HL-60 (cell line): ENCODE data around the gene PARD3.

ENCODE experiments used
- DNase-seq, 2 experiments: peaks; one replicate each; pipeline ENCODE4 v3.0.0-alpha.2; 2010 to 2020; ENCODE audit warnings: low read depth in 1 of 2, low spot score in 1 of 2
- H3K27ac ChIP-seq: fragments of 250-450 bp; sonication (Bioruptor Pico); replicated peaks from 2 replicates; pipeline ENCODE4 v1.5.1; 2020; ENCODE audit warnings: mild to moderate bottlenecking, moderate library complexity
- H3K27me3 ChIP-seq: fragments of 250-450 bp; sonication (Bioruptor Pico); 2 replicates; pipeline ENCODE4 v1.5.1; 2021; ENCODE audit warnings: mild to moderate bottlenecking, moderate library complexity; ENCODE audit not compliant: insufficient read depth, poor library complexity, severe bottlenecking
- H3K4me3 ChIP-seq: replicated peaks from 2 replicates; pipeline ENCODE4 v1.5.1; 2011; ENCODE audit warnings: mild to moderate bottlenecking, control low read depth, low read length; ENCODE audit not compliant: insufficient read depth
- CTCF ChIP-seq: IDR thresholded peaks from one replicate; pipeline ENCODE4 v1.5.1; 2011; ENCODE audit warnings: low read length, control low read depth, inconsistent platforms; ENCODE audit not compliant: insufficient read depth
- GABPA ChIP-seq: IDR thresholded peaks from 2 replicates; pipeline ENCODE4 v1.6.1; 2012; ENCODE audit warnings: low read depth
- POLR2AphosphoS5 ChIP-seq: IDR thresholded peaks from 2 replicates; pipeline ENCODE4 v1.6.1; 2012; ENCODE audit warnings: low read depth
- SPI1 ChIP-seq: IDR thresholded peaks from 2 replicates; pipeline ENCODE4 v1.6.1; 2012; ENCODE audit warnings: low read depth, mild to moderate bottlenecking, borderline replicate concordance
- TF ChIP-seq, protein P1 (sequence below): IDR thresholded peaks from 2 replicates; pipeline ENCODE4 v1.6.1; 2012; ENCODE audit warnings: low read depth; ENCODE audit not compliant: insufficient replicate concordance

The PARD3 gene

DNA sequence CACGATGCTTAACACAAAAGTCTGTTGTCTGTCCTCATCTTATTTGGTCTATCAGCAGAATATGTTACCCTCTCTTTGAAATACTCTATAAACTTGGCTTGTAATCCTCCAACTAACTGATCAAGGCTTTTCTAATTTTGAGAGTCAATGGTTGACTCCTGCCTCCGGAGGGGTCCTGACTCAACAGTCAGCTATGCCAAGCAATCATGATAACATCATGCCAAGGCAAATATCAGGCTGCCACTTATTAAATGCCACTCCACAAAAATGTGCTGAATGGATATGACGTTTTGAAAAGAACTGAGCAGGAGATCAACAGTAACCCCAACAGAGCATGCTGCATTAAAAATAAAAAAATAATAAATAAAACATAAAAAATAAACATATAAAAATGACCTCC is 116.1 kb downstream of the PARD3 start:
- no peak overlapping the region for H3K27ac ChIP-seq
- DNase-seq = no peak
- H3K27me3 ChIP-seq = no peaks in the 10 kb centered on the region
- H3K4me3 ChIP-seq = no peak overlapping the region
- TF ChIP-seq CTCF = no peak
- no peak for TF ChIP-seq SPI1
- TF ChIP-seq, protein P1, sequence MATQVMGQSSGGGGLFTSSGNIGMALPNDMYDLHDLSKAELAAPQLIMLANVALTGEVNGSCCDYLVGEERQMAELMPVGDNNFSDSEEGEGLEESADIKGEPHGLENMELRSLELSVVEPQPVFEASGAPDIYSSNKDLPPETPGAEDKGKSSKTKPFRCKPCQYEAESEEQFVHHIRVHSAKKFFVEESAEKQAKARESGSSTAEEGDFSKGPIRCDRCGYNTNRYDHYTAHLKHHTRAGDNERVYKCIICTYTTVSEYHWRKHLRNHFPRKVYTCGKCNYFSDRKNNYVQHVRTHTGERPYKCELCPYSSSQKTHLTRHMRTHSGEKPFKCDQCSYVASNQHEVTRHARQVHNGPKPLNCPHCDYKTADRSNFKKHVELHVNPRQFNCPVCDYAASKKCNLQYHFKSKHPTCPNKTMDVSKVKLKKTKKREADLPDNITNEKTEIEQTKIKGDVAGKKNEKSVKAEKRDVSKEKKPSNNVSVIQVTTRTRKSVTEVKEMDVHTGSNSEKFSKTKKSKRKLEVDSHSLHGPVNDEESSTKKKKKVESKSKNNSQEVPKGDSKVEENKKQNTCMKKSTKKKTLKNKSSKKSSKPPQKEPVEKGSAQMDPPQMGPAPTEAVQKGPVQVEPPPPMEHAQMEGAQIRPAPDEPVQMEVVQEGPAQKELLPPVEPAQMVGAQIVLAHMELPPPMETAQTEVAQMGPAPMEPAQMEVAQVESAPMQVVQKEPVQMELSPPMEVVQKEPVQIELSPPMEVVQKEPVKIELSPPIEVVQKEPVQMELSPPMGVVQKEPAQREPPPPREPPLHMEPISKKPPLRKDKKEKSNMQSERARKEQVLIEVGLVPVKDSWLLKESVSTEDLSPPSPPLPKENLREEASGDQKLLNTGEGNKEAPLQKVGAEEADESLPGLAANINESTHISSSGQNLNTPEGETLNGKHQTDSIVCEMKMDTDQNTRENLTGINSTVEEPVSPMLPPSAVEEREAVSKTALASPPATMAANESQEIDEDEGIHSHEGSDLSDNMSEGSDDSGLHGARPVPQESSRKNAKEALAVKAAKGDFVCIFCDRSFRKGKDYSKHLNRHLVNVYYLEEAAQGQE = no peak
- TF ChIP-seq GABPA = no peak
- TF ChIP-seq POLR2AphosphoS5 = no peak

GRCh38 chr10:34698248-34698831 is 116.8 kb downstream of the PARD3 start:
- Histone ChIP-seq H3K27me3 (no peaks in the 10 kb centered on the region), H3K4me3 (no peak overlapping the region), H3K27ac (no peak overlapping the region)
- no peak for TF ChIP-seq GABPA
- TF ChIP-seq CTCF = no peak
- TF ChIP-seq POLR2AphosphoS5 = no peak
- TF ChIP-seq, protein P1 = no peak
- no peak for TF ChIP-seq SPI1
- no peak for DNase-seq

GRCh38 chr10:34697351-34698247 is 117.5 kb downstream of the PARD3 start:
- TF ChIP-seq CTCF (no peak), GABPA (no peak), SPI1 (no peak), POLR2AphosphoS5 (no peak)
- TF ChIP-seq, protein P1 = no peak
- Histone ChIP-seq H3K4me3 (no peak overlapping the region), H3K27ac (no peak overlapping the region), H3K27me3 (no peaks in the 10 kb centered on the region)
- no peak for DNase-seq
